Activated CD8-positive, alpha-beta memory T cell treated with anti-CD3 and anti-CD28 coated beads, Interleukin-2, amount 50 U/mL, for 24 hours (primary cell): Measurements from ENCODE around the gene SENP3.
A peak's percentile ranks its signal among the peaks of the same experiment; 100 is the strongest.

Experiments
- DNase-seq: peaks from one replicate; pipeline ENCODE4 v3.0.0-alpha.2; 2020; ENCODE audit errors: extremely low read depth

Gene SENP3

DNA sequence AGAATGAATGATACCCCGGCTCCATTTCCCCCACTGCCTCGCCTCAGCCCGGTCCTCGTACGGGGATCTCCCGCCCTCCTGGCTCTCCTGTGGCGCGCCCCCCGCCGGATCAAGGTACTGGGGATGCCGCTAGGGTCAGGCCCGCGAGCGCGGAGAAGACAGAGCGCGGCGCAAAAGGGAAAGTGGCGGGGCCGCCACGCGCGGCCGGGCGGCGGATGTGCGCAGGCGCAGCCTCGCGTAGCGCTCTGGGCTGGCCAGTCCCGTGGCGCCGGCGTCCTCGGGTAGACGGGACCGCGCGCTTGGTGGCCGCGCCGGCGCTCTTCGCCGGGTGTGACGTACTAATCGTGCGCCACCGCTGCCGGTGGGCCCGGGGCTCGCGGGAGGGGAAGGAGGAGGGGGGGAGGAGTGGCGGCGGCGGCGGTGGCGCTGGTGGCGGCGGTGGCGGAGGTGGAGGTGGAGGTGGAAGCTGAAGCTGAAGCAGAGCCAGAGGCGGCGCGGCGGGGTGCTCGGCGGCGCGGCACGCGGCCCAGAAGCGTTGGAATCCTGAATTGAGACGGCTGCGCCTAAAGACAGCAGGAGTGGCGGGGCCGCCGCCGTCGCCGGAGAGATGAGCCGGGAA is at the start of gene SENP3:
SENP3 (plus strand) TSS at position 331 of the 619 bp plus-strand sequence. CDS start 1,158 bp downstream, outside the sequence.
- DNase-seq, result no peak

DNA sequence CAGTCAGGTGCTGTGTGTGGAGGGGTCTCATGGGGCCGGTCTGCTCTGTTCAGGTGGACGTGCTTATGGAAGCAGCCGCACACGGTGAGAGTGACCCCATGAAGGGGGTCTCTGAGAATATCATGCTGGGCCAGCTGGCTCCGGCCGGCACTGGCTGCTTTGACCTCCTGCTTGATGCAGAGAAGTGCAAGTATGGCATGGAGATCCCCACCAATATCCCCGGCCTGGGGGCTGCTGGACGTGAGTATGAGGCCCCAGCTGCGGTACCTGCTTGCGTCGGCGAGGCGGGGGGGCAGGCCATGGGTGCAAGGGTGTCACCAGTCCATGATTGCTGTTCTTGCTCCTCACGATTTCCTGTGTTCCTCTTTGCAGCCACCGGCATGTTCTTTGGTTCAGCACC is 49.6 kb upstream of the SENP3 start:
- no peak for DNase-seq

DNA sequence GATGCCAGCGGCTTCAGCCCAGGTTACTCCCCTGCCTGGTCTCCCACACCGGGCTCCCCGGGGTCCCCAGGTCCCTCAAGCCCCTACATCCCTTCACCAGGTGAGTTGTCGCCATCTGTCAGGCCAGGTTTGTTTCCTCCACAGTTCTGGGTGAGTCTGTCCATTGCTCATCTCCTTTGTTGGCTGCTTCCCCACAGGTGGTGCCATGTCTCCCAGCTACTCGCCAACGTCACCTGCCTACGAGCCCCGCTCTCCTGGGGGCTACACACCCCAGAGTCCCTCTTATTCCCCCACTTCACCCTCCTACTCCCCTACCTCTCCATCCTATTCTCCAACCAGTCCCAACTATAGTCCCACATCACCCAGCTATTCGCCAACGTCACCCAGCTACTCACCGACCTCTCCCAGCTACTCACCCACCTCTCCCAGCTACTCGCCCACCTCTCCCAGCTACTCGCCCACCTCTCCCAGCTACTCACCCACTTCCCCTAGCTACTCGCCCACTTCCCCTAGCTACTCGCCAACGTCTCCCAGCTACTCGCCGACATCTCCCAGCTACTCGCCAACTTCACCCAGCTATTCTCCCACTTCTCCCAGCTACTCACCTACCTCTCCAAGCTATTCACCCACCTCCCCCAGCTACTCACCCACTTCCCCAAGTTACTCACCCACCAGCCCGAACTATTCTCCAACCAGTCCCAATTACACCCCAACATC is 48.7 kb upstream of the SENP3 start:
- DNase-seq, result no peak

- DNase-seq, result no peak
These were observed 47.8 kb upstream of the SENP3 start for GRCh38 chr17:7513850-7514419.

DNA sequence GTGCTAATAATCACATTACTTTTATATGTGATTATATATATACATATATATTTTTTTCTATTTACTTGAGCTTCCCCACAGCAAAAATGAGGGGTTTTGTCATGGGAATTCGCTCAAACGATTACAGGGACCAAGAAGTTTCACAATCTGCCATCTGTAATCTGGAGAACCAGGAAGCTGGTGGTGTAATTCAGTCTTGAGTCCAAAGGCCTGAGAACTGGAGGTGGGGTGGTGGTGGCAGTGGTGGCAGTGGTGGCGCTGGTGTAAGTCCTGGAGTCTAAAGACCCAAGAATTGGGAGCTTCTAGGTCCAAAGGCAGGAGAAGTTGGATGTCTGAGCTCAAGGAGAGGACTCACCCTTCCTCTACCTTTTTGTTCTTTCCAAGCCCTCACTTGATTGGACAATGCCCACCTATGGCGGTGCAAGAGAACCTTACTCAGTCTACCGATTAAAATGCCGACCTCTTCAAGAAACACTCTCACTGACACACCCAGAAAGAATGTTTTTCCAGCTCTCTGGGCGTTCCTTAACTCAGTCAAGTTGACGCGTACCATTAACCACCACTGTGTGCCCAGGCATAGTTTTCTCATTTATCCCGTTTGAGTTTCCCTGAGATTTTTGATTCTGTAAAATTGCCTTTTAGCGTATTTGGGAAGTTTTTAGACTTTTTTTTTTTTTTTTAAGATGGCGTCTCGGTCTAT is 45.7 kb upstream of the SENP3 start:
- no peak for DNase-seq

GRCh38 chr17:7523033-7523432 is 38.7 kb upstream of the SENP3 start:
- DNase-seq, result peak; percentile 17

GRCh38 chr17:7528842-7529241 is 32.9 kb upstream of the SENP3 start:
- no peak for DNase-seq

DNA sequence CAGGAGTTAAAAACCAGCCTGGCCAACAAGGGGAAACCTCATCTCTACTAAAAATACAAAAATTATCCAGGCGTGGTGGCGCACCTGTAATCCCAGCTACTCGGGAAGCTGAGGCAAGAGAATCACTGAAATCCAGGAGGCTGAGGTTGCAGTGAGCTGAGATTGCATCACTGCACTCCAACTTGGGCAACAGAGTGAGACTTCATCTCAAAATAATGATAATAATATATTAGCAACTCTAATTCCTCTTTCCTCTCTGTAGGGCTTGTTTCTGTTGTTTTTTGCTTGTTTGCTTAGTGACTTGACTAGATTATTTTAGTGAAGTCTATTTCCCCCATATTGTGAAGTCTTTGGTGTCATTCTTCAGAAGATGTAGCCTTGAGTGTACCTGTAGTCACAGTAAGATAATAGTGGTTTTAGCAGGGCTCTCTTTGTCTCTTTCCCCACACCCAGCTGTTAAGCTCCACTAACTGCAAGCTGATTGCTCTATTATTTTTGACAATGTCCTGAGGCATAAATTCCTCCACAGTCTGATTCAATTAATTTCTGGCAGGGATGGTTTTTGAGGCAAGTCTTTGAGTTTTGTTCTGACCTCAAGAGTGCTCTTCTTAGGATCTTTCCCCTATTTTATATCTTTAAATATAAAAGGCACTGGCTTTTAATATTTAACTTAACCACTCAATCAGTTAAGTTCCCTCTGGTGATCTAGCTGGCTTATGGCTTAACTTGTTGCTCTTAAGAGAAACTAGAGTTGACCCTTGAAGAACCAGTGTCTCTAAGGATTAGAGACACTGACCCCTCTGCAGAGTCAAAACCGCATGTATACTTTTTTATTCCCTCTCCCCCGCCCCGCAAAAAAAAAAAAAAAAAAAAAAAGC is 31.5 kb upstream of the SENP3 start:
- DNase-seq, result no peak

DNA sequence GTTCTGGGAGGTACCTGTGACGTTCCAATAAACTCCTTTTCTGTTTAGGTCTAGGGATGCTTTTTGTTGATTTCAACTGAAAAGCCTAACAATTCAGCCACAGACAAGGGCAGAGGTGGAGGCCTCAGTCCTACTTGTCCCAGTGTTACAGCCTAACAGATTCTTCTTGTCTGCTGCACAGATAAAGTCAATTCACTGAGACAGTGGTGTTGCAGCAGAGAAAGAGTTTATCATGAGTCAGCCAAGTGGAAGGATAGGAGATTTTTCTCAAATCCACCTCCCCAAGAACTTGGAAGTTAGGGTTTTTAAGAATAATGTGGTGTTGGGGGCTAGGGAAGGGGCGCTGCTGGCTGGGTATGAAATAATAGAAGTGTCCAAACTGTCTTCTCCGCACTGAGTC is 23.7 kb upstream of the SENP3 start:
- no peak for DNase-seq

GRCh38 chr17:7538891-7539545 is 22.7 kb upstream of the SENP3 start:
- DNase-seq, result no peak

DNA sequence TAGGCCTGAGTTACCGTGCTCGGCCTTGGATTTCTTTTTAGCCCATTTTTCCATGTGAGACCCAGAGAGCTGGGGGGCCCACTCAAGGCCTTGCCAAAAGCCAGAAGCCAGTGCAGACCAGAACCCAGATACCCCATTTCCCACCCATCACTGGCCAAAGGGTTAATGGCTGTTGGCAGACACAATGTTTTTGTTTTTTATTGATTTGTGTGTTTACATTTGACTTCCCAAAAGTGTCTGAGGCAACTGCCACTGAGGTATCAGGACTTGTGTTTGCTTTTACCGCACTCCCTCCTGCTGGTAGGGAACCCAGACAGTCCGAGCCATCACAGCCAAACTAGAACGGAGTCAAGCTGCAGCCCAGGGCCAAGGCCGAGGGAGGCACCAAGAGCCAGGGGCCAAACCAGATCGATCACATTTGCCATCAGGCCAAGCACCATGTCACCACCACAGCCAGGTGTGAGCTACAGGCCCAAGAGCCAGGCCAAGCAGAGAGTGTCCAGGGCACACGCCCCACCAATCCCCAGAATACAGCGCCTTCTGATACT is 20.6 kb upstream of the SENP3 start:
- no peak for DNase-seq

GRCh38 chr17:7544911-7545310 is 16.8 kb upstream of the SENP3 start:
- DNase-seq, result no peak

GRCh38 chr17:7548585-7549400 is 12.9 kb upstream of the SENP3 start, which contains the start of gene TNFSF12:
Gene TNFSF12 (plus strand): TSS chr17:7549058. CDS start chr17:7549154, 96 bp downstream.
- no peak for DNase-seq

DNA sequence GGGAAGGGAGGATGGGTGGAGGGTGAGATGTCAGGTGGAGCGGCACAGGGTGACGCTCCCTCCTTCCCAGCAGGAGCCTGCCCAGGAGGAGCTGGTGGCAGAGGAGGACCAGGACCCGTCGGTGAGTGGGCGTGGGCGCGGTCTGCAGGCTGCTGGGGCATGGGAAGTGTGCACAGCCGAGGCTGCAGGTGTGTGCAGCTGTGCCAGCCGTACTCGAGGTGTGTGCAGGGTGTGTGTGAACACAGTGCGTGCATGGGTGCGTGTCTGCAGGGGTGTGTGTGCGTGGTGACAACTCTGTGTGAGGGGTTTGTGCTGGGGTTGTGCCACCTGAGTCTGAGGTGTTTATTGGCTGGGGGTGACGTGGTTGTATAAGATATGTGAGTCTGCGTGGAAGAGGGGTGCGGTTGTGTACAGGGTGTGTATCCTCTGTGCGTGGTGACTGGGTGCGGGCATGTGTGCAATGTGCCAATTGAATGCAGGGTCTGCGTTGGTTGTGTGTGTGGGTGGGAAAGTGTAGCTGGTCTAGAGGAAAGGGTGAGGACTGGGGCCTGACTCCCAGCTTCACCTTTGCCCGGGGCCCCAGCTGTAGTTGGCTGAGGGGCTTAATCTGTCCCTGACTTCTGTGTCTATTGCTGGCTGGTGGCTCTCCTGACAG is 12.2 kb upstream of the SENP3 start:
- no peak for DNase-seq

DNA sequence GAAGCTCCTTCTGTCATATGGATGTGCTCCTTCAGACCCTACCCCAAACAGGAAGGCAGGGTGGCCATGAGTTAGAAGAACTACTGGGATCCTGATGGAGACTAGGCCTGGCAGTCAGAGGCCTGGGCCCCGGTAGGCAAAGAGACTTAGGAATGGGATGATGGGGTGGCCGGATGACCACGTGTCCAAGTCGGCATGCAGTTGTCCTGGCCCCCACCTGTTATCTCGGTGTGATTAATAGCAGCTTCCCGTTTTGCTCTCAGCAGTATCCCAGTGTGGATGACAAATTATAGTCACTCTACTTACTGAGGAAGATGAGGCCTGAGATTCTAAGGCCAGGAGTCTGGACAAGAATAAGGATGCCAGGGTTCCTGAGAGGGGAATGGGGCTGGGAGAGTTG is 11.4 kb upstream of the SENP3 start:
- no peak for DNase-seq

DNA sequence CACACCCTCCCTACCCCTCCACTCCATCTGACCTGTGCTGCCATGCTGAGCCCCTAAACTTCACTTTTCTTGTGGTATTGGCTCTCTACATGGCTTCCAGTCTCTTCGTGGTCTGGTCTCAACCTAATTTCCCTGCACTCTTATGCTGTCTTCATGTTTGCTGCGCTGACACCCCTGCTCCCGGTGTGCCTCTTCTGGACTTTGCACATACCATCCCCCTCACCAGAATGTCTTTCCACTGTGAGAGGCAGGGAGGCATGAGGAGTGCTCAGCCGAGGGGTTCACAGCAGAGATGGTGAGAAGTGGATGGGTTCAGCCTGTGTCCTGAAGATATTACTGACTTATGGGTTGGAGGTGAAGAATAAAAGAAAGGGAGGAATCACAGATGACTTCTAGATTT is 10.3 kb upstream of the SENP3 start:
- no peak for DNase-seq

- DNase-seq, result no peak
These were observed 9.1 kb upstream of the SENP3 start for GRCh38 chr17:7552621-7553051.

DNA sequence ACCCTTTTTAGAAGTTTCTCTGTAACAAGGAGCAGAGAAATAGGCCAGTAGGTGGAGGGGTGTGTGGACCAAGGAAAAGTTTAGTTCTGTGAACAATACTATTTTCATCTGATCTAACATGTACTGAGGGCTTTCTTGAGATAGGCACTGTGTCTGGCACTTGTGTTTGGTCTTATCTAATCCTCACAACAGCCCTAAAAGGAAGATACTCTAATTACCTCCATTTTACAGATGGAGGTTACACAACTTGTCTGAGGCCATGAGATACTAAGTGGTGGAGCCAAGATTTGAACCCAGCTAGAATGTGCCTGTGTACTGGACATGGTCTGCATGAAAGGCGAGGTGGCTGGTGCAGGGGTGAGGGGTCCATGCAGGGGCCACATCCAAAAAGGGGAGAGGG is 8.4 kb upstream of the SENP3 start:
- no peak for DNase-seq

DNA sequence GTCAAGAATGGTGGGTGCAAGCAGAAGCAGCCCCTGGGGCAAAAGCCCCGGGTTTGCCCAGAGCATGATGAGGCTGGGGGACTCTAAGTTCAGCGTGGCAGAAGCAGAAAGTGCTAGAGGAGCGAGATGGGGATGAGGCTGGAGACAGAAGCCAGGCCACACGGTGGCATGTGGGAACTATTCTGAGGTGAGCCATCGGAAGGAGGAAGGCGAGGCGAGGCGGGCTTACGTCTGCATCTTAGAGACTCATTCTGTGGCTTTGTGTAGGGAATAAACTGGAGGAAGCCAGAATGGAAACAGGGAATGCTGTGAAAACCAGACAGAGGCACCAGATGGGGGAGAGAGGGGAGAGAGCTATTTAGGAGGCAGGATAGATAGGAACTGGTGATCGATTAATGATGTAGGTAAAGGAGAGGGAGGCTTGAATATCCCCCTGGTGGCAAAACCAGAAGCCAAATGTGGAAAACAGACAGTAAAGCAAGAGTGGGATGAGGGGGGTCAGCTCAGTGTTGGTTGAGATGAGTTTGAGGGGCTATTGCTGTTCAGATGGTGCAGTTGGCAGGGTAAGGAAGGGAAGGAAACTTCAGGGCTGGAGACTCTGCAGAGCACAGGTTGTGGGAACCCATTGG is 6.3 kb upstream of the SENP3 start:
- no peak for DNase-seq
